Measurements from ENCODE around the gene APOL3.
"Not testable (repeated sequence)": the region's sequence is repeated elsewhere in the genome, so short reads cannot be mapped to it uniquely, and the experiment has no call there.

APOL3 gene

GRCh38 chr22:36099561-36099960 is 61.0 kb downstream of the APOL3 start:
- DNase-seq, result not testable (repeated sequence)

DNA sequence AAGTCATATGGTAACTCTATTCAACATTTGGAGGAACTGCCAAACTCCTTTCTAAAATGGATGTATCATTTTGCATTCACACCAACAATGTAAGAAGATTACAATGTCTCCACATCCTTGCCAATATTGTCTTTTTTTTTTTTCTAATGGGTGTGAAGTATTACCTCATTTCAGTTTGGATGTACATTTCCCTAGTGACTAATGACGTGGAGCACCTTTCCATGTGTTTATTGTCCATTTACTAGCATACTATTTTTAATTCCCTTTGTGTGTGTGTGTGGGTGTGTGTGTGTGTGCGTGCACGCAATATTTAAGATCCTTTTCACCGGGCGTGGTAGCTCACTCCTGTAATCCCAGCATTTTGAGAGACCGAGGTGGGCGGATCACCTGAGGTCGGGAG is 62.7 kb downstream of the APOL3 start:
- no peak for DNase-seq

- DNase-seq, result not testable (repeated sequence)
Measured at GRCh38 chr22:36090772-36091171, 69.8 kb downstream of the APOL3 start.

All from NCI-H524 (cell line).